ENCODE results near the gene FBXO38. TPM values are rescaled to one million over a fixed set of nuclear protein-coding genes. Genes with fewer than 3 reads are reported as not detected.

FBXO38 gene
- total and polyA plus RNA-seq, 9 of the 15 experiments (the other 6 are each of a cell fraction or from before 2014, with no cell fraction given): 7.4 to 39.4 (median 29.3) TPM

DNA sequence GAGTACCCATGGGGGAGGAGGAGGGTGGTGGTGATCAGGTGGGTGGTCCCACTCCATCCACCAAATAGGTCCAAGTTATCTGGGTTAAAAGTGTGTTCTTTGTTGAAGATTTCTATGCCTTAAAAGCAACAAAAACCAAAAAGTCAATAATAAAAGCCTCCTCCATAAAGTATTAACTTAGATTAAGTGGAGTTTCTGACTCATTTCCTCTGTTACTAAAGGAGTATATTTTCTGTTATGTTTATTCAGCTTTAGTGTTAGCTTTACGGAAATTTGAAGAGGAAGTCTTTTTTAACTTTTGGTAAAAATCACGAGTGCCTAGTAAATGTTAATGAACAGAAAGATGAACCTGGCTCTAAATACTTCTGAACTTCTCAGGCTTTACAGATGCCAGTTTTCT, 17.8 kb downstream of the FBXO38 start (continued):
- TF ChIP-seq CHD1 (IDR thresholded peaks at IDR 0.05; ENCODE audit: low read length) (no peak), RFX5 (IDR thresholded peaks at IDR 0.05; ENCODE audit: low read depth, low read length) (no peak), KAT2B (IDR thresholded peaks at IDR 0.05; ENCODE audit: low read depth, low read length) (no peak), CBFA2T3 (IDR thresholded peaks at IDR 0.05) (no peak), HDAC3 (IDR thresholded peaks at IDR 0.05; ENCODE audit: borderline replicate concordance, partially characterized antibody) (no peak), RFX7 (CRISPR knock-in tag; IDR thresholded peaks at IDR 0.05) (no peak), PYGO2 (tag; IDR thresholded peaks at IDR 0.05) (no peak), PURB (CRISPR knock-in tag; IDR thresholded peaks at IDR 0.05; ENCODE audit: low read depth) (no peak), MBD2 (IDR thresholded peaks at IDR 0.05; ENCODE audit: borderline replicate concordance, low read depth) (no peak), PCBP1 (IDR thresholded peaks at IDR 0.05; ENCODE audit: low read depth, low read length, poor library complexity, severe bottlenecking) (no peak), FIP1L1 (IDR thresholded peaks at IDR 0.05; ENCODE audit: low read depth, low read length, poor library complexity, severe bottlenecking) (no peak), IRF2 (CRISPR knock-in tag; IDR thresholded peaks at IDR 0.05) (no peak)
- TF ChIP-seq, protein P1, sequence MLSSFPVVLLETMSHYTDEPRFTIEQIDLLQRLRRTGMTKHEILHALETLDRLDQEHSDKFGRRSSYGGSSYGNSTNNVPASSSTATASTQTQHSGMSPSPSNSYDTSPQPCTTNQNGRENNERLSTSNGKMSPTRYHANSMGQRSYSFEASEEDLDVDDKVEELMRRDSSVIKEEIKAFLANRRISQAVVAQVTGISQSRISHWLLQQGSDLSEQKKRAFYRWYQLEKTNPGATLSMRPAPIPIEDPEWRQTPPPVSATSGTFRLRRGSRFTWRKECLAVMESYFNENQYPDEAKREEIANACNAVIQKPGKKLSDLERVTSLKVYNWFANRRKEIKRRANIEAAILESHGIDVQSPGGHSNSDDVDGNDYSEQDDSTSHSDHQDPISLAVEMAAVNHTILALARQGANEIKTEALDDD (IDR thresholded peaks at IDR 0.05): no peak
- TF ChIP-seq, protein P2, sequence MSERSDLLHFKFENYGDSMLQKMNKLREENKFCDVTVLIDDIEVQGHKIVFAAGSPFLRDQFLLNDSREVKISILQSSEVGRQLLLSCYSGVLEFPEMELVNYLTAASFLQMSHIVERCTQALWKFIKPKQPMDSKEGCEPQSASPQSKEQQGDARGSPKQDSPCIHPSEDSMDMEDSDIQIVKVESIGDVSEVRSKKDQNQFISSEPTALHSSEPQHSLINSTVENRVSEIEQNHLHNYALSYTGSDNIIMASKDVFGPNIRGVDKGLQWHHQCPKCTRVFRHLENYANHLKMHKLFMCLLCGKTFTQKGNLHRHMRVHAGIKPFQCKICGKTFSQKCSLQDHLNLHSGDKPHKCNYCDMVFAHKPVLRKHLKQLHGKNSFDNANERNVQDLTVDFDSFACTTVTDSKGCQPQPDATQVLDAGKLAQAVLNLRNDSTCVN (CRISPR knock-in tag; IDR thresholded peaks at IDR 0.05): no peak
- TF ChIP-seq, protein P3, sequence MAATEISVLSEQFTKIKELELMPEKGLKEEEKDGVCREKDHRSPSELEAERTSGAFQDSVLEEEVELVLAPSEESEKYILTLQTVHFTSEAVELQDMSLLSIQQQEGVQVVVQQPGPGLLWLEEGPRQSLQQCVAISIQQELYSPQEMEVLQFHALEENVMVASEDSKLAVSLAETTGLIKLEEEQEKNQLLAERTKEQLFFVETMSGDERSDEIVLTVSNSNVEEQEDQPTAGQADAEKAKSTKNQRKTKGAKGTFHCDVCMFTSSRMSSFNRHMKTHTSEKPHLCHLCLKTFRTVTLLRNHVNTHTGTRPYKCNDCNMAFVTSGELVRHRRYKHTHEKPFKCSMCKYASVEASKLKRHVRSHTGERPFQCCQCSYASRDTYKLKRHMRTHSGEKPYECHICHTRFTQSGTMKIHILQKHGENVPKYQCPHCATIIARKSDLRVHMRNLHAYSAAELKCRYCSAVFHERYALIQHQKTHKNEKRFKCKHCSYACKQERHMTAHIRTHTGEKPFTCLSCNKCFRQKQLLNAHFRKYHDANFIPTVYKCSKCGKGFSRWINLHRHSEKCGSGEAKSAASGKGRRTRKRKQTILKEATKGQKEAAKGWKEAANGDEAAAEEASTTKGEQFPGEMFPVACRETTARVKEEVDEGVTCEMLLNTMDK (IDR thresholded peaks at IDR 0.05; ENCODE audit: borderline replicate concordance, insufficient read depth, low read depth, low read length, poor library complexity, severe bottlenecking): no peak
- TF ChIP-seq, protein P4, sequence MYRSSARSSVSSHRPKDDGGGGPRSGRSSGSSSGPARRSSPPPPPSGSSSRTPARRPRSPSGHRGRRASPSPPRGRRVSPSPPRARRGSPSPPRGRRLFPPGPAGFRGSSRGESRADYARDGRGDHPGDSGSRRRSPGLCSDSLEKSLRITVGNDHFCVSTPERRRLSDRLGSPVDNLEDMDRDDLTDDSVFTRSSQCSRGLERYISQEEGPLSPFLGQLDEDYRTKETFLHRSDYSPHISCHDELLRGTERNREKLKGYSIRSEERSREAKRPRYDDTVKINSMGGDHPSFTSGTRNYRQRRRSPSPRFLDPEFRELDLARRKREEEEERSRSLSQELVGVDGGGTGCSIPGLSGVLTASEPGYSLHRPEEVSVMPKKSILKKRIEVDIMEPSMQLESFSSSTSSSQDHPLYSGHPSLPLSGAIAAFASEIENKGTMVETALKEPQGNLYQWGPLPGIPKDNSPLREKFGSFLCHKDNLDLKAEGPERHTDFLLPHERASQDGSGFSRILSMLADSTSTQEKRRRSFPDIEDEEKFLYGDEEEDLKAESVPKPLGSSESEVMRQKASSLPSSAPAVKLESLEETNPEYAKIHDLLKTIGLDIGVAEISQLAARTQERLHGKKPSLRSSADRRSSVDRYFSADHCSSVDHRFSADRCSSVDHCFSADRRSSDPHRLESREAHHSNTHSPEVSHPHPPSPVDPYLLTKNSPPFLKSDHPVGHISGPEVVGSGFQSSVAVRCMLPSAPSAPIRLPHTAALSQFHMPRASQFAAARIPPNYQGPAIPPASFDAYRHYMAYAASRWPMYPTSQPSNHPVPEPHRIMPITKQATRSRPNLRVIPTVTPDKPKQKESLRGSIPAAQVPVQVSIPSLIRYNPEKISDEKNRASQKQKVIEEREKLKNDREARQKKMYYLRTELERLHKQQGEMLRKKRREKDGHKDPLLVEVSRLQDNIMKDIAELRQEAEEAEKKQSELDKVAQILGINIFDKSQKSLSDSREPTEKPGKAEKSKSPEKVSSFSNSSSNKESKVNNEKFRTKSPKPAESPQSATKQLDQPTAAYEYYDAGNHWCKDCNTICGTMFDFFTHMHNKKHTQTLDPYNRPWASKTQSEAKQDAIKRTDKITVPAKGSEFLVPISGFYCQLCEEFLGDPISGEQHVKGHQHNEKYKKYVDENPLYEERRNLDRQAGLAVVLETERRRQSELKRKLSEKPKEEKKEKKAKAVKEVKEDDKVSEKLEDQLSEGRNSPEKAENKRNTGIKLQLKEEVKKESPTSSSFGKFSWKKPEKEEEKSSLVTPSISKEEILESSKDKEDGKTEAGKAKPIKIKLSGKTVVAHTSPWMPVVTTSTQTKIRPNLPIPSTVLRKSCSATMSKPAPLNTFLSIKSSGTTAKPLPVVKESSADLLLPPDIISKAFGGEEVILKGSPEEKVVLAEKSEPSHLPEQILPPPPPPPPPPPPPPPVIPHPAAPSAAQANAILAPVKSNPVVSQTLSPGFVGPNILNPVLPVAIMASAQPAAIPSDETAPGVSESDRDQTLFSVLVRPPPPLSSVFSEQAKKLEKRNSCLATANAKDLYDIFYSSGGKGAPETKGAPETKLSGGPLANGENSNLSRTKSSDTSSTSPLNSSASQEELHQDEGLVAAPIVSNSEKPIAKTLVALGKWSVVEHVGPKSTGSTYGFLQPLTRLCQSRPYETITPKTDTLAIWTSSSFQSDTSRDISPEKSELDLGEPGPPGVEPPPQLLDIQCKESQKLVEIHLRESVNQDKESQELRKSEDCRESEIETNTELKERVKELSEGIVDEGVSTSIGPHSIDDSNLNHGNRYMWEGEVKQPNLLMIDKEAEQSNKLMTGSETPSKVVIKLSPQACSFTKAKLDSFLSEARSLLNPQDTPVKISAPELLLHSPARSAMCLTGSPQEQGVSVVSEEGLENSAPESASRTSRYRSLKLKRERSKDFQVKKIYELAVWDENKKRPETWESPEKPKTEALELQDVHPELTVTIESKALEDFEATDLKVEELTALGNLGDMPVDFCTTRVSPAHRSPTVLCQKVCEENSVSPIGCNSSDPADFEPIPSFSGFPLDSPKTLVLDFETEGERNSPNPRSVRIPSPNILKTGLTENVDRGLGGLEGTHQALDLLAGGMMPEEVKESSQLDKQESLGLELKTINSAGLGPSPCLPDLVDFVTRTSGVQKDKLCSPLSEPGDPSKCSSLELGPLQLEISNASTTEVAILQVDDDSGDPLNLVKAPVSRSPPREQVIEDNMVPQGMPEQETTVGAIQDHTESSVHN (IDR thresholded peaks at IDR 0.05; ENCODE audit: borderline replicate concordance in 1 of 2, low read depth in 1 of 2): no peak

Measured in K562 (cell line).